GM21825 (cell line): Measurements from ENCODE around the gene OTOF.

Experiments
- ATAC-seq: cut with Tn5 transposase; IDR thresholded peaks from one replicate; pipeline ENCODE4 v1.9.1; 2021; ENCODE audit warnings: mild to moderate bottlenecking, moderate library complexity; ENCODE audit not compliant: unreplicated experiment

Gene OTOF

GRCh38 chr2:26477911-26478253, at the start of gene OTOF:
TSS of gene OTOF (minus strand) at chr2:26478124.
- ATAC-seq = no peak

GRCh38 chr2:26526589-26526988, 48.7 kb upstream of the OTOF start:
- no peak for ATAC-seq

GRCh38 chr2:26526105-26526504, 48.2 kb upstream of the OTOF start:
- ATAC-seq = no peak

GRCh38 chr2:26523750-26524149, 45.8 kb upstream of the OTOF start:
- ATAC-seq = no peak

GRCh38 chr2:26522751-26523171, 44.8 kb upstream of the OTOF start:
- ATAC-seq = no peak

GRCh38 chr2:26522325-26522724, 44.4 kb upstream of the OTOF start:
- ATAC-seq = no peak

- ATAC-seq = no peak
Measured at GRCh38 chr2:26521913-26522180, 43.9 kb upstream of the OTOF start.

GRCh38 chr2:26521054-26521912, 43.4 kb upstream of the OTOF start:
- no peak for ATAC-seq

GRCh38 chr2:26520148-26520449, 42.2 kb upstream of the OTOF start:
- no peak for ATAC-seq

- ATAC-seq = no peak
Measured at GRCh38 chr2:26519396-26520147, 41.6 kb upstream of the OTOF start.

GRCh38 chr2:26516781-26517180, 38.9 kb upstream of the OTOF start:
- no peak for ATAC-seq

GRCh38 chr2:26516246-26516645, 38.3 kb upstream of the OTOF start:
- ATAC-seq = no peak

- no peak for ATAC-seq
Measured at GRCh38 chr2:26515771-26516170, 37.8 kb upstream of the OTOF start.

GRCh38 chr2:26514045-26514444, 36.1 kb upstream of the OTOF start:
- no peak for ATAC-seq

- no peak for ATAC-seq
Measured at GRCh38 chr2:26513261-26513660, 35.3 kb upstream of the OTOF start.

- ATAC-seq = no peak
Measured at GRCh38 chr2:26511466-26511865, 33.5 kb upstream of the OTOF start.

- ATAC-seq = no peak
Measured at GRCh38 chr2:26510344-26510973, 32.5 kb upstream of the OTOF start.

- no peak for ATAC-seq
Measured at GRCh38 chr2:26509141-26509540, 31.2 kb upstream of the OTOF start.

- ATAC-seq = no peak
Measured at GRCh38 chr2:26507932-26508331, 30.0 kb upstream of the OTOF start.

GRCh38 chr2:26507088-26507487, 29.2 kb upstream of the OTOF start:
- ATAC-seq = no peak

- ATAC-seq = no peak
Measured at GRCh38 chr2:26506279-26506678, 28.4 kb upstream of the OTOF start.

- ATAC-seq = no peak
Measured at GRCh38 chr2:26504002-26504401, 26.1 kb upstream of the OTOF start.
